ENCODE measurements around the gene VPS18. TPM values are rescaled to one million over a fixed set of nuclear protein-coding genes. Genes with fewer than 3 reads are reported as not detected.
A peak's percentile ranks its signal among the peaks of the same experiment; 100 is the strongest.

The VPS18 gene
- total RNA-seq, 4 donors from 2014 or later: 15.7 to 26.8 (median 23.8) TPM

DNA sequence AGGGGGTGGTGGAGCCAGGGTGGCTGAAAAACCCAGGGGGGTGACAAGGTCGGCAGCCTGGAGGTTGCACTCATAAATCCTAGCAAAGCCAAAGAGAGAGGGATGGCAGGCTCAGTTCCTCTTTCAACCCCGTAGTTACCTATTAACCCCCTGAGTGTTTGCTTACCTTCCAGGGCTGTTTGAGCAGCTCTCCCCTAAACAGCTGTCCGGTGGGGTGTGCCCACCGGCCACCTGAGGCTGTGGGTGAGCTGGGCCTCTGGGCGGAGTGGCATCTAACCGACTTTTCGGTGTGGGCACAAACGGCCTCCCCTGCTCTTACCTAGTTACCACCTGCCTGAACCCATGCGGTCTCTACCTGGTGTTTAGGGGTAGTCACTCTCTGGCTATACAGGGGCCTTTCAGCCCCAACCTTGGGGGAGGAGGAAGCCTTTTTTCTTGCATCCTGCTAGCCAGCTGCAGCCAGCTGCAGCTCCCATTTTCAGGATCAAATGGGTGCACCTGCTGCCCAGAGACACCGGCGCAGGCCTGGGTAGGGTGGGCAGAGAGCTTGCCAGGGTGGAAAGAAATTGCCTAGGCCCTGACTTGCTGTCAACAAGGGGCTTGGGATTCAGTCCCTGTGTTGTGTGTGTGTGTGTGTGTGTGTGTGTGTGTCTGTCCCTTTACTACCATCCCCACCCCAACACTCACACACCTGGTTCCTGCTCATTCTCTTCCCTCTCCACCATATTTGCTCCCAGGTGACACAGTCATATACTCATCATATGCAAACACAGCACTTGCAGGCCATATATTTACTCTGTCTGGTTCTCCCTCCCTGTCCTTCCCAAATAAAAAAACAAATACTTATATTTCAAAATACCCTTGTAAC, 38.6 kb downstream of the VPS18 start:
- Histone ChIP-seq H3K27me3 (no peaks in the 10 kb centered on the region), H3K36me3 (peaks cover 0 to 35% (median 0%) of the 10 kb centered on the region in 3 donors), H3K4me3 (peak overlapping the region in 2 of 4 donors; percentile 58 to 68), H3K27ac (peak overlapping the region in 3 of 4 donors; percentile 46 to 72 (median 61)), H3K9me3 (no peaks in the 10 kb centered on the region), H3K4me1 (peaks cover 5 to 52% (median 26%) of the 10 kb centered on the region in 4 donors)
- TF ChIP-seq, protein P1, sequence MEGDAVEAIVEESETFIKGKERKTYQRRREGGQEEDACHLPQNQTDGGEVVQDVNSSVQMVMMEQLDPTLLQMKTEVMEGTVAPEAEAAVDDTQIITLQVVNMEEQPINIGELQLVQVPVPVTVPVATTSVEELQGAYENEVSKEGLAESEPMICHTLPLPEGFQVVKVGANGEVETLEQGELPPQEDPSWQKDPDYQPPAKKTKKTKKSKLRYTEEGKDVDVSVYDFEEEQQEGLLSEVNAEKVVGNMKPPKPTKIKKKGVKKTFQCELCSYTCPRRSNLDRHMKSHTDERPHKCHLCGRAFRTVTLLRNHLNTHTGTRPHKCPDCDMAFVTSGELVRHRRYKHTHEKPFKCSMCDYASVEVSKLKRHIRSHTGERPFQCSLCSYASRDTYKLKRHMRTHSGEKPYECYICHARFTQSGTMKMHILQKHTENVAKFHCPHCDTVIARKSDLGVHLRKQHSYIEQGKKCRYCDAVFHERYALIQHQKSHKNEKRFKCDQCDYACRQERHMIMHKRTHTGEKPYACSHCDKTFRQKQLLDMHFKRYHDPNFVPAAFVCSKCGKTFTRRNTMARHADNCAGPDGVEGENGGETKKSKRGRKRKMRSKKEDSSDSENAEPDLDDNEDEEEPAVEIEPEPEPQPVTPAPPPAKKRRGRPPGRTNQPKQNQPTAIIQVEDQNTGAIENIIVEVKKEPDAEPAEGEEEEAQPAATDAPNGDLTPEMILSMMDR (IDR thresholded peaks at IDR 0.05): no peak
- no peak for TF ChIP-seq POLR2A (IDR thresholded peaks at IDR 0.05)
- no peak for DNase-seq

DNA sequence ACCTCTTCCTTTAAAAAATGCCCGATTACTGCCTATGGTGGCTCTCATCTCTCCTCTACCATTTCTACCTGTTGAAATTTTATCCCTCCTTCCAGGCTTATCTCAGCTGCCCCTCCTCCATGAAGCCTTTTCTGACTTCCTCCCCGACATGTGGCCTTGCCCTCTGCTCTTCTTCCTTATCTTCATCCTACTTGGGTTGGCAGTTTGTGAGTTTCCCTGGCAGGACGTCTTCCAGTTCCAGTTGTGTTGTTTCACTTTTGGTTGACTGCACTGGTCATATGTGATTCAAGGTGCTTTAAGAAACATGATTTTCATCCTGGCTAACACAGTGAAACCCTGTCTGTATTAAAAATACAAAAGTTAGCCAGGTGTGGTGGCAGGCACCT, 39.3 kb downstream of the VPS18 start:
- Histone ChIP-seq H3K4me1 (peaks cover under 1 to 48% (median 20%) of the 10 kb centered on the region in 4 donors), H3K27ac (peak overlapping the region in 3 of 4 donors; percentile 46 to 72 (median 61)), H3K36me3 (peaks cover 0 to 36% (median 0%) of the 10 kb centered on the region in 3 donors), H3K9me3 (no peaks in the 10 kb centered on the region), H3K4me3 (no peak overlapping the region), H3K27me3 (no peaks in the 10 kb centered on the region)
- DNase-seq: no peak
- TF ChIP-seq, protein P1 (IDR thresholded peaks at IDR 0.05): no peak
- no peak for TF ChIP-seq POLR2A (IDR thresholded peaks at IDR 0.05)

DNA sequence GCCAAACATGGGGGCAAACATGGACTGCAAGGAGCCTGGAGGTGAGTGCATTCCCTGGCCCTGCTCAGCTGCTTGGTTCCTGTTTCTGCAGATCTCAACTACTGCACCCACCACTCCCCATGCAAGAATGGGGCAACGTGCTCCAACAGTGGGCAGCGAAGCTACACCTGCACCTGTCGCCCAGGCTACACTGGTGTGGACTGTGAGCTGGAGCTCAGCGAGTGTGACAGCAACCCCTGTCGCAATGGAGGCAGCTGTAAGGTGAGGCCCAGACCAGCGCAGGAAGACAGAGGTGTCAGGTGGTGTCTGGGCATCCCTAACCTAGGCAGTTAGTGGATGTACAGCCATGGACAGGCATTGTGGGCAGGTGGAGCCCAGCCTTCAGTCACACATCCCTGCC, 40.2 kb downstream of the VPS18 start:
- no peaks in the 10 kb centered on the region for H3K9me3 ChIP-seq
- peaks cover 0 to 41% (median 14%) of the 10 kb centered on the region in 4 donors for H3K4me1 ChIP-seq
- DNase-seq: no peak
- no peaks in the 10 kb centered on the region for H3K27me3 ChIP-seq
- no peak overlapping the region for H3K4me3 ChIP-seq
- TF ChIP-seq, protein P1 (IDR thresholded peaks at IDR 0.05): no peak
- TF ChIP-seq POLR2A (IDR thresholded peaks at IDR 0.05): no peak
- no peak overlapping the region for H3K27ac ChIP-seq
- H3K36me3 ChIP-seq: peaks cover 0 to 36% (median 0%) of the 10 kb centered on the region in 3 donors

DNA sequence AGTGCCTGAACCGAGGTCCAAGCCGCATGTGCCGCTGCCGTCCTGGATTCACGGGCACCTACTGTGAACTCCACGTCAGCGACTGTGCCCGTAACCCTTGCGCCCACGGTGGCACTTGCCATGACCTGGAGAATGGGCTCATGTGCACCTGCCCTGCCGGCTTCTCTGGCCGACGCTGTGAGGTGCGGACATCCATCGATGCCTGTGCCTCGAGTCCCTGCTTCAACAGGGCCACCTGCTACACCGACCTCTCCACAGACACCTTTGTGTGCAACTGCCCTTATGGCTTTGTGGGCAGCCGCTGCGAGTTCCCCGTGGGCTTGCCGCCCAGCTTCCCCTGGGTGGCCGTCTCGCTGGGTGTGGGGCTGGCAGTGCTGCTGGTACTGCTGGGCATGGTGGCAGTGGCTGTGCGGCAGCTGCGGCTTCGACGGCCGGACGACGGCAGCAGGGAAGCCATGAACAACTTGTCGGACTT, 42.0 kb downstream of the VPS18 start:
- no peak for DNase-seq
- Histone ChIP-seq H3K4me3 (no peak overlapping the region), H3K4me1 (peaks cover 0 to 34% (median 3%) of the 10 kb centered on the region in 4 donors), H3K27ac (peak overlapping the region in 1 of 4 donors; percentile 25), H3K27me3 (no peaks in the 10 kb centered on the region), H3K9me3 (no peaks in the 10 kb centered on the region), H3K36me3 (peaks cover 0 to 36% (median 0%) of the 10 kb centered on the region in 3 donors)
- TF ChIP-seq, protein P1 (IDR thresholded peaks at IDR 0.05): no peak
- no peak for TF ChIP-seq POLR2A (IDR thresholded peaks at IDR 0.05)

DNA sequence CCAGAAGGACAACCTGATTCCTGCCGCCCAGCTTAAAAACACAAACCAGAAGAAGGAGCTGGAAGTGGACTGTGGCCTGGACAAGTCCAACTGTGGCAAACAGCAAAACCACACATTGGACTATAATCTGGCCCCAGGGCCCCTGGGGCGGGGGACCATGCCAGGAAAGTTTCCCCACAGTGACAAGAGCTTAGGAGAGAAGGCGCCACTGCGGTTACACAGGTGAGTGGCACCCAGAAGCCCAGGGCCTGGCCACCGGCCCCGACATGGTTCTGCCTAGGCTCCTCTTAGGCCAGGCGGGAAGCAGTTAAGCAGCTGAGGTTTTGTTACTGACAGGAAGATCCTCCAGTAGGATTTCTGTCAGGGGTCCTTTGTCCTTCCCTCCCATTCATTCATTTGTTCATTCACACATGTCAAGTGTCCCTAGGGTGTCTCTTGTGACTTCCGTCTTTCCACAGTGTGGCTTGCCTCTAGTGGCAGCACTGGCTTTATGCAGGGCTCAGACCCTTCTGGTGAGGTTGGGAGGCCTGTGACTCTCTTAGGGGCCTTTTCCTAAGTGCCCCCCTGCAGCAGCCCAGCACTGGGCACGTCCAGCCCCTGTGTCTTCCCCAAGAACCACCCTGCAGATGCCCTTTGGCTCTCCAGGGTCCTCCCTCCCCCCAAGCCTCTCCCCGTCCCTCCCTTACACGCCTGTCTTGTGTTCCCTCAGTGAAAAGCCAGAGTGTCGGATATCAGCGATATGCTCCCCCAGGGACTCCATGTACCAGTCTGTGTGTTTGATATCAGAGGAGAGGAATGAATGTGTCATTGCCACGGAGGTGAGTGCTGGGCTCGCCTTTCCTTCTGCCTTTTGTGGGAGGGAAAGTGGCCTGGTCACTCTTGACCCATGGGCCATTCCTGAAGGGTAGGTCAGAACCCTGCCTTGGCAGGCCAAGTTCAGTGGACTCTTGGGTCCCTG, 42.7 kb downstream of the VPS18 start:
- peaks cover 0 to 30% (median 3%) of the 10 kb centered on the region in 4 donors for H3K4me1 ChIP-seq
- no peaks in the 10 kb centered on the region for H3K9me3 ChIP-seq
- TF ChIP-seq POLR2A (IDR thresholded peaks at IDR 0.05): no peak
- TF ChIP-seq, protein P1 (IDR thresholded peaks at IDR 0.05): no peak
- H3K27ac ChIP-seq: peak overlapping the region in 1 of 4 donors; percentile 25
- no peaks in the 10 kb centered on the region for H3K27me3 ChIP-seq
- no peak for DNase-seq
- no peak overlapping the region for H3K4me3 ChIP-seq
- peaks cover 0 to 36% (median 0%) of the 10 kb centered on the region in 3 donors for H3K36me3 ChIP-seq

All from Peyer's patch (tissue), 4 donors.